H1 (cell line): ENCODE measurements around the gene TENT4A. TPM values are rescaled to one million over a fixed set of nuclear protein-coding genes. Genes with fewer than 3 reads are reported as not detected.
"Not testable (repeated sequence)": the region's sequence is repeated elsewhere in the genome, so short reads cannot be mapped to it uniquely, and the experiment has no call there.

Experiments used
- CTCF ChIA-PET: fragments of 300-600 bp; sonication (Branson Sonifier 250); formaldehyde crosslinking; loops from one replicate; lab custom pipeline; 2021; ENCODE audit not compliant: partially characterized antibody; lab: Charles Lee
- POLR2A ChIA-PET: fragments of 300-600 bp; sonication (Branson Sonifier 250); formaldehyde crosslinking; loops from one replicate; lab custom pipeline; 2021; ENCODE audit warnings: inconsistent platforms; ENCODE audit not compliant: partially characterized antibody; lab: Charles Lee
- DNase-seq, 2 experiments: peaks; one replicate each; pipeline versions ENCODE4 v3.0.0 to v3.0.0-alpha.2; 2010 to 2022; ENCODE audit warnings: low spot score in 2 of 2, low read depth in 1 of 2, mixed read lengths in 1 of 2
- FAIRE-seq: peaks from 2 replicates; lab custom pipeline; 2011; peaks lifted over from hg19 to GRCh38; lab: Jason Lieb, UNC
- H2AFZ ChIP-seq: 2 replicates; pipeline ENCODE4 v1.8.1; 2012; ENCODE audit warnings: low read length, inconsistent platforms
- H2AK5ac ChIP-seq: 2 replicates; pipeline ENCODE4 v1.6.1; 2013; ENCODE audit warnings: low read depth, low read length
- H2BK120ac ChIP-seq: replicated peaks from 2 replicates; pipeline ENCODE3; 2013; ENCODE audit warnings: low read depth, low read length, inconsistent platforms
- H2BK12ac ChIP-seq: 2 replicates; pipeline ENCODE4 v1.6.1; 2013; ENCODE audit warnings: low read depth, low read length
- H2BK15ac ChIP-seq: 2 replicates; pipeline ENCODE4 v1.6.1; 2013; ENCODE audit warnings: low read length
- H2BK20ac ChIP-seq: 2 replicates; pipeline ENCODE4 v1.6.1; 2013; ENCODE audit warnings: low read length
- H2BK5ac ChIP-seq: 2 replicates; pipeline ENCODE4 v1.6.1; 2013; ENCODE audit warnings: low read depth, low read length
- H3K14ac ChIP-seq: 2 replicates; pipeline ENCODE4 v1.6.1; 2013; ENCODE audit warnings: inconsistent platforms; ENCODE audit not compliant: insufficient read length
- H3K18ac ChIP-seq: 2 replicates; pipeline ENCODE4 v1.6.1; 2013; ENCODE audit warnings: low read length; ENCODE audit errors: extremely low read depth
- H3K23ac ChIP-seq: 2 replicates; pipeline ENCODE4 v1.6.1; 2013; ENCODE audit warnings: inconsistent platforms; ENCODE audit not compliant: insufficient read length
- H3K23me2 ChIP-seq: 2 replicates; pipeline ENCODE4 v1.6.1; 2013; ENCODE audit warnings: low read depth, low read length
- H3K27ac ChIP-seq: 2 replicates; pipeline ENCODE4 v1.6.1; 2011; ENCODE audit warnings: low read depth, low read length, inconsistent platforms
- H3K27me3 ChIP-seq, 4 experiments: replicated peaks in 1 of 4; 1 replicate in 1 of 4; 2 replicates in 3 of 4; pipeline versions ENCODE4 v1.6.1 to v1.8.1; 2011 to 2013; ENCODE audit warnings: low read length in 3 of 4, mild to moderate bottlenecking in 3 of 4, inconsistent platforms in 2 of 4, mixed read lengths in 2 of 4, moderate library complexity in 1 of 4; ENCODE audit not compliant: control insufficient read depth in 3 of 4, insufficient read depth in 3 of 4; ENCODE audit errors: extremely low read depth in 1 of 4
- H3K36me3 ChIP-seq, 4 experiments: 2 replicates each; pipeline versions ENCODE4 v1.6.1 to v1.8.1; 2011 to 2013; ENCODE audit warnings: mild to moderate bottlenecking in 4 of 4, low read length in 3 of 4, moderate library complexity in 2 of 4, control low read depth in 1 of 4, inconsistent platforms in 1 of 4; ENCODE audit not compliant: insufficient read depth in 4 of 4, control insufficient read depth in 2 of 4
- H3K4ac ChIP-seq: replicated peaks from 2 replicates; pipeline ENCODE3; 2013; ENCODE audit warnings: low read length, low read depth, mixed read lengths, inconsistent platforms; ENCODE audit not compliant: insufficient read length
- H3K4me1 ChIP-seq, 4 experiments: replicated peaks in 1 of 4; 1 replicate in 1 of 4; 2 replicates in 3 of 4; pipeline versions ENCODE4 v1.6.1 to v1.8.1; 2011 to 2013; ENCODE audit warnings: low read length in 3 of 4, inconsistent platforms in 2 of 4, mixed read lengths in 1 of 4; ENCODE audit not compliant: insufficient read depth in 4 of 4, control insufficient read depth in 3 of 4
- H3K4me2 ChIP-seq, 2 experiments: 2 replicates each; pipeline versions ENCODE4 v1.6.1 to v1.8.1; 2011 to 2013; ENCODE audit warnings: low read depth in 2 of 2, low read length in 2 of 2, control low read depth in 1 of 2, inconsistent platforms in 1 of 2, mild to moderate bottlenecking in 1 of 2; ENCODE audit not compliant: insufficient read depth in 1 of 2
- H3K4me3 ChIP-seq, 4 experiments: fragments of 200-600, 300-600 bp in 1 of 4; sonication (generic), shearing (Covaris generic), sonication (Bioruptor Twin) in 1 of 4; 2 replicates each; pipeline versions ENCODE4 v1.5.1 to v1.8.1; 2011 to 2016; ENCODE audit warnings: low read length in 4 of 4, low read depth in 3 of 4, control low read depth in 2 of 4, inconsistent platforms in 2 of 4, mild to moderate bottlenecking in 2 of 4, mixed read lengths in 1 of 4, moderate library complexity in 1 of 4; ENCODE audit not compliant: insufficient read depth in 2 of 4; ENCODE audit errors: extremely low read depth in 1 of 4
- H3K56ac ChIP-seq: replicated peaks from 2 replicates; pipeline ENCODE3; 2013; ENCODE audit warnings: low read depth, mild to moderate bottlenecking, mixed read lengths, low read length, inconsistent platforms; ENCODE audit not compliant: insufficient read length
- H3K79me1 ChIP-seq: 2 replicates; pipeline ENCODE4 v1.6.1; 2013; ENCODE audit warnings: low read depth, low read length, control low read depth
- H3K79me2 ChIP-seq, 2 experiments: 2 replicates each; pipeline versions ENCODE4 v1.6.1 to v1.8.1; 2012 to 2013; ENCODE audit warnings: low read length in 2 of 2, mild to moderate bottlenecking in 2 of 2, inconsistent platforms in 1 of 2; ENCODE audit not compliant: insufficient read depth in 2 of 2, control insufficient read depth in 1 of 2
- H3K9ac ChIP-seq, 4 experiments: replicated peaks in 1 of 4; 1 replicate in 1 of 4; 2 replicates in 3 of 4; pipeline versions ENCODE4 v1.6.1 to v1.8.1; 2011 to 2013; ENCODE audit warnings: low read depth in 3 of 4, low read length in 3 of 4, control low read depth in 2 of 4, mild to moderate bottlenecking in 2 of 4, moderate library complexity in 2 of 4, inconsistent platforms in 1 of 4; ENCODE audit errors: extremely low read depth in 1 of 4
- H3K9me3 ChIP-seq, 2 experiments: 2 replicates each; pipeline versions ENCODE4 v1.6.1 to v1.8.1; 2012 to 2013; ENCODE audit warnings: mild to moderate bottlenecking in 2 of 2, moderate library complexity in 2 of 2, control low read depth in 1 of 2, inconsistent platforms in 1 of 2, low read depth in 1 of 2, low read length in 1 of 2, mixed read lengths in 1 of 2; ENCODE audit not compliant: insufficient read depth in 2 of 2
- H4K20me1 ChIP-seq, 2 experiments: replicated peaks in 1 of 2; 2 replicates each; pipeline versions ENCODE3 to v1.8.1; 2011 to 2013; ENCODE audit warnings: inconsistent platforms in 2 of 2, low read length in 2 of 2, mild to moderate bottlenecking in 1 of 2; ENCODE audit not compliant: insufficient read depth in 2 of 2, control insufficient read depth in 1 of 2
- H4K5ac ChIP-seq: 2 replicates; pipeline ENCODE4 v1.6.1; 2013; ENCODE audit warnings: low read length, low read depth, mixed read lengths, inconsistent platforms; ENCODE audit not compliant: insufficient read length
- H4K8ac ChIP-seq: 2 replicates; pipeline ENCODE4 v1.8.0; 2013; ENCODE audit warnings: mild to moderate bottlenecking, moderate library complexity, low read length, inconsistent platforms; ENCODE audit not compliant: insufficient read depth; ENCODE audit errors: extremely low read depth
- H4K91ac ChIP-seq: replicated peaks from 2 replicates; pipeline ENCODE3; 2013; ENCODE audit warnings: low read length, mixed read lengths, inconsistent platforms; ENCODE audit not compliant: insufficient read length
- WGBS, 2 experiments: shearing (Covaris generic) in 1 of 2; methylation state at CpG; one replicate each; pipeline versions ENCODE4 v1.1.6 to v1.1.7; 2013 to 2015; ENCODE audit warnings: low lambda C conversion rate in 2 of 2, mixed read lengths in 2 of 2, inconsistent platforms in 1 of 2, low coverage in 1 of 2, missing lambda C conversion rate in 1 of 2; ENCODE audit not compliant: insufficient replicate concordance in 2 of 2, insufficient coverage in 1 of 2, insufficient read length in 1 of 2; ENCODE audit errors: extremely low coverage in 1 of 2, missing lambda C conversion rate in 1 of 2; 5-methylcytosine and 5-hydroxymethylcytosine counted together
- polyA plus RNA-seq, 7 experiments: library from polyadenylated mRNA; depleted of rRNA in 3 of 7; stranded (reverse) in 5 of 7; unstranded in 2 of 7; fragments of >200 nt in 5 of 7; fragments of 200-250 nt in 2 of 7; gene quantifications; 1 replicate in 5 of 7; 2 replicates in 1 of 7; 4 replicates in 1 of 7; pipeline versions ENCODE4 v1.2.1 to v1.2.3, GENCODE V29; 2011 to 2013; ENCODE audit warnings: missing spikeins in 2 of 7, mixed read lengths in 2 of 7
- total RNA-seq: library from RNA; stranded (reverse); fragmentation: NEBNext Ultra II Directional; extraction: Animal tissue kit (Norgen Biotek cat#: 25700); gene quantifications from 2 replicates; pipeline ENCODE4 v1.2.1, GENCODE V29; 2021

TENT4A gene
- total and polyA plus RNA-seq, 2 of the 8 experiments (the other 6 are each of a cell fraction or from before 2014, with no cell fraction given) = 8.9 to 25.1 TPM

GRCh38 chr5:6774207-6774606 lies 61.0 kb downstream of the TENT4A start:
- H4K8ac ChIP-seq, H3K14ac ChIP-seq, H3K36me3 ChIP-seq, DNase-seq, H3K4me3 ChIP-seq, H3K23me2 ChIP-seq, H2AK5ac ChIP-seq, H3K27me3 ChIP-seq, H2BK15ac ChIP-seq, H4K91ac ChIP-seq, H3K4me1 ChIP-seq, H3K56ac ChIP-seq, H2BK5ac ChIP-seq, H2BK120ac ChIP-seq, H3K9me3 ChIP-seq, H3K27ac ChIP-seq, H3K9ac ChIP-seq, H3K18ac ChIP-seq, H3K79me1 ChIP-seq, H4K5ac ChIP-seq, H3K4me2 ChIP-seq, H2AFZ ChIP-seq, H3K4ac ChIP-seq, POLR2A ChIA-PET, FAIRE-seq, H3K79me2 ChIP-seq, H2BK12ac ChIP-seq, H4K20me1 ChIP-seq, H2BK20ac ChIP-seq, H3K23ac ChIP-seq: not testable (repeated sequence)
- 76% methylated on average over 2 of the region's 27 CpGs; no CpG with 5 or more reads in 1 of the 2 experiments for WGBS, 2 experiments
- CTCF ChIA-PET = interaction anchor here (0.8 to 7.0 kb wide), 4 partner anchors 15 to 46 kb away, joined by 4 to 58 read pairs (median 8); no protein-coding TSS in a partner anchor
